Panc1 (cell line): ENCODE data around the gene HMG20B.

Experiments used
- CTCF ChIP-seq: fragments of 450-650 bp; IDR thresholded peaks from 2 replicates; pipeline ENCODE4 v1.5.1; 2017; ENCODE audit warnings: mild to moderate bottlenecking
- POLR2AphosphoS5 ChIP-seq: IDR thresholded peaks from 2 replicates; pipeline ENCODE4 v1.6.1; 2012; ENCODE audit warnings: mild to moderate bottlenecking, low read depth, low read length, moderate library complexity
- REST ChIP-seq, 2 experiments: IDR thresholded peaks; 2 replicates each; pipeline ENCODE4 v1.6.1; 2011 to 2012; ENCODE audit warnings: low read depth in 2 of 2, control low read depth in 1 of 2, low read length in 1 of 2, mild to moderate bottlenecking in 1 of 2, moderate library complexity in 1 of 2; ENCODE audit not compliant: insufficient read depth in 1 of 2

GRCh38 chr19:3533563-3534216, 39.1 kb upstream of the HMG20B start:
- TF ChIP-seq CTCF = no peak
- TF ChIP-seq POLR2AphosphoS5 = no peak
- TF ChIP-seq REST (IDR thresholded peaks at IDR 0.05; ENCODE audit: insufficient read depth in 1 of 2, low read depth in 2 of 2, low read length in 1 of 2) = no peak
